ENCODE measurements around the gene MRAS.

Gene MRAS

GRCh38 chr3:138344754-138345153, 3.6 kb upstream of the MRAS start:
- no peak for DNase-seq

- no peak for DNase-seq
Measured at GRCh38 chr3:138348754-138349739, 668 bp downstream of the MRAS start.

GRCh38 chr3:138349926-138350665, 1.7 kb downstream of the MRAS start:
- no peak for DNase-seq

- no peak for DNase-seq
Measured at GRCh38 chr3:138351151-138351550, 2.8 kb downstream of the MRAS start.

GRCh38 chr3:138351916-138352550, 3.7 kb downstream of the MRAS start:
- no peak for DNase-seq

- no peak for DNase-seq
Measured at GRCh38 chr3:138354376-138354775, 6.0 kb downstream of the MRAS start.

- no peak for DNase-seq
Measured at GRCh38 chr3:138355071-138355470, 6.7 kb downstream of the MRAS start.

GRCh38 chr3:138356730-138357405, 8.5 kb downstream of the MRAS start:
- DNase-seq = no peak

GRCh38 chr3:138359148-138359918, 11.0 kb downstream of the MRAS start:
- DNase-seq = no peak

- no peak for DNase-seq
Measured at GRCh38 chr3:138359919-138360868, 11.8 kb downstream of the MRAS start.

- DNase-seq = no peak
Measured at GRCh38 chr3:138360869-138361525, 12.6 kb downstream of the MRAS start.

- DNase-seq = no peak
Measured at GRCh38 chr3:138361561-138361971, 13.2 kb downstream of the MRAS start.

GRCh38 chr3:138362538-138362937, 14.2 kb downstream of the MRAS start:
- no peak for DNase-seq

- no peak for DNase-seq
Measured at GRCh38 chr3:138363322-138363721, 14.9 kb downstream of the MRAS start.

- DNase-seq = no peak
Measured at GRCh38 chr3:138364356-138365252, 16.2 kb downstream of the MRAS start.

- DNase-seq = no peak
Measured at GRCh38 chr3:138365253-138365555, 16.8 kb downstream of the MRAS start.

- no peak for DNase-seq
Measured at GRCh38 chr3:138366006-138366759, 17.8 kb downstream of the MRAS start.

GRCh38 chr3:138367326-138367850, 19.0 kb downstream of the MRAS start:
- DNase-seq = no peak

Data from NCI-H446 treated with DMSO at 0.1 percent for 48 hours (cell line).